ENCODE results near the gene TSEN2. TPM values are rescaled to one million over a fixed set of nuclear protein-coding genes. Genes with fewer than 3 reads are reported as not detected.

Gene TSEN2
- total RNA-seq, 1 experiment from 2014 or later: 22.0 TPM

DNA sequence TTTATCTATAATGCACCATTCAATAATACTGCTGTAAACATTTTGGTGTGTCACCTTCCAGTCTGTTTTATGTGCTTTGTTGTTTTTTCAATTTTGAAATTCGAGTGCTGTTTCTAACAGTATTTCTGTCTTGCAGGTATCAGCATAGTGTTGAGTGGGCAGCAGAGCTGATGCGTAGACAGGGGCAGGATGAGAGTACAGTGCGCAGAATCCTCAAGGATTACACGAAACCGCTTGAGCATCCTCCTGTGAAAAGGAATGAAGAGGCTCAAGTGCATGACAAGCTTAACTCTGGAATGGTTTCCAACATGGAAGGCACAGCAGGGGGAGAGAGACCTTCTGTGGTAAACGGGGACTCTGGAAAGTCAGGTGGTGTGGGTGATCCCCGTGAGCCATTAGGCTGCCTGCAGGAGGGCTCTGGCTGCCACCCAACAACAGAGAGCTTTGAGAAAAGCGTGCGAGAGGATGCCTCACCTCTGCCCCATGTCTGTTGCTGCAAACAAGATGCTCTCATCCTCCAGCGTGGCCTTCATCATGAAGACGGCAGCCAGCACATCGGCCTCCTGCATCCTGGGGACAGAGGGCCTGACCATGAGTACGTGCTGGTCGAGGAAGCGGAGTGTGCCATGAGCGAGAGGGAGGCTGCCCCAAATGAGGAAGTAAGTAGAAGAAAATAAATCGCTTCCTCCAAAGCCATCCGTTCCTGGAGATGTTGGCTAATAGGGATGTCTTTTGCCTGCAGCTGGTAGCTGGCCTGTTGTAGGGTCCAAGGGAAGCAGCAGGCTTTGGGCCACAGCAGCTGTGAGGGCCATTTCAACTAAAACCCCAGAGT lies 19.1 kb downstream of the TSEN2 start:
- ATAC-seq: no peak
- Histone ChIP-seq H3K9me3 (ENCODE audit: control insufficient read depth, insufficient read depth, low read depth, low read length) (no peaks in the 10 kb centered on the region), H3K27ac (ENCODE audit: low read length) (no peak overlapping the region), H3K4me3 (ENCODE audit: low read depth in 2 of 2, low read length in 2 of 2) (no peak overlapping the region), H3K4me1 (ENCODE audit: control insufficient read depth, insufficient read depth, low read length) (no peaks in the 10 kb centered on the region), H3K27me3 (ENCODE audit: control insufficient read depth, insufficient read depth, low read length) (no peaks in the 10 kb centered on the region), H3K36me3 (ENCODE audit: control insufficient read depth, insufficient read depth, low read length) (peaks cover 2% of the 10 kb centered on the region)
- ChIA-PET POLR2A (no interaction called here), CTCF (no interaction called here)
- BruUV-seq (replicated peaks): no TSS peak
- no peak for DNase-seq (ENCODE audit: low read depth, low spot score)
- intact Hi-C loops (cut with micrococcal nuclease; ENCODE audit: unreplicated experiment): no loop called here
- in situ Hi-C loops (cut with HindIII; ENCODE audit: low pct_unique_long_range_greater_than_20kb, low sequenced_read_pairs): no loop called here
- TF ChIP-seq, protein P1, sequence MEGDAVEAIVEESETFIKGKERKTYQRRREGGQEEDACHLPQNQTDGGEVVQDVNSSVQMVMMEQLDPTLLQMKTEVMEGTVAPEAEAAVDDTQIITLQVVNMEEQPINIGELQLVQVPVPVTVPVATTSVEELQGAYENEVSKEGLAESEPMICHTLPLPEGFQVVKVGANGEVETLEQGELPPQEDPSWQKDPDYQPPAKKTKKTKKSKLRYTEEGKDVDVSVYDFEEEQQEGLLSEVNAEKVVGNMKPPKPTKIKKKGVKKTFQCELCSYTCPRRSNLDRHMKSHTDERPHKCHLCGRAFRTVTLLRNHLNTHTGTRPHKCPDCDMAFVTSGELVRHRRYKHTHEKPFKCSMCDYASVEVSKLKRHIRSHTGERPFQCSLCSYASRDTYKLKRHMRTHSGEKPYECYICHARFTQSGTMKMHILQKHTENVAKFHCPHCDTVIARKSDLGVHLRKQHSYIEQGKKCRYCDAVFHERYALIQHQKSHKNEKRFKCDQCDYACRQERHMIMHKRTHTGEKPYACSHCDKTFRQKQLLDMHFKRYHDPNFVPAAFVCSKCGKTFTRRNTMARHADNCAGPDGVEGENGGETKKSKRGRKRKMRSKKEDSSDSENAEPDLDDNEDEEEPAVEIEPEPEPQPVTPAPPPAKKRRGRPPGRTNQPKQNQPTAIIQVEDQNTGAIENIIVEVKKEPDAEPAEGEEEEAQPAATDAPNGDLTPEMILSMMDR (IDR thresholded peaks at IDR 0.05): no peak
- no peak for TF ChIP-seq TCF7L2 (IDR thresholded peaks at IDR 0.05; ENCODE audit: low read depth, low read length)
- no peak for TF ChIP-seq SIN3A (IDR thresholded peaks at IDR 0.05; ENCODE audit: borderline replicate concordance, insufficient read depth, low read depth, low read length)
- TF ChIP-seq POLR2AphosphoS5 (IDR thresholded peaks at IDR 0.05; ENCODE audit: low read depth, low read length): no peak

DNA sequence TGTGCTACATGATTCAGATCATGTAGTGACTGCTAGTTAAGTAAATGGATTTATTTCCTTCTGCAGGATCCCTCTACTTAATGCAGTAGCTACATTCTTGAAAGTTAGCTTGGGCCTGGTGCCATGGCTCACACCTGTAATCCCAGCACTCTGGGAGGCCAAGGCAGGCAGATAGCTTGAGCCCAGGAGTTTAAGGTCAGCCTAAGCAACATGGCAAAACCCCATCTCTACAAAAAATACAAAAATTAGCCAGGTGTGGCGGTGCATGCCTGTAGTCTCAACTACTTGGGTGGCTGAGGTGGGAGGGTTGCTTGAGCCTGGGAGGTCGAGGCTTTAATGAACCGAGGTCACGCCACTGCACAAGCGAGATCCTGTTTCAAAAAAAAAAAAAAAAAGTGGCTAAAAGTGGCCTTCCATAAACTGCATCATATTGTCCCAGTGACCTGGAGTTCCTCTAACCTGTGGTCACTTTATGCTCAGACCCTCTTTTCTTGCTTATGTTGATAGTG lies 22.0 kb downstream of the TSEN2 start:
- H3K9me3 ChIP-seq (ENCODE audit: control insufficient read depth, insufficient read depth, low read depth, low read length): no peaks in the 10 kb centered on the region
- intact Hi-C loops (cut with micrococcal nuclease; ENCODE audit: unreplicated experiment) (no loop called here), in situ Hi-C loops (cut with HindIII; ENCODE audit: low pct_unique_long_range_greater_than_20kb, low sequenced_read_pairs) (no loop called here)
- no TSS peak for BruUV-seq (replicated peaks)
- CTCF ChIA-PET: interaction anchor here (0.7 kb wide), 1 partner anchor 721 kb away, joined by 3 read pairs; no protein-coding TSS in a partner anchor
- no peaks in the 10 kb centered on the region for H3K4me1 ChIP-seq (ENCODE audit: control insufficient read depth, insufficient read depth, low read length)
- POLR2A ChIA-PET: no interaction called here
- no peaks in the 10 kb centered on the region for H3K27me3 ChIP-seq (ENCODE audit: control insufficient read depth, insufficient read depth, low read length)
- ATAC-seq (no peak), DNase-seq (ENCODE audit: low read depth, low spot score) (no peak)
- peaks cover 2% of the 10 kb centered on the region for H3K36me3 ChIP-seq (ENCODE audit: control insufficient read depth, insufficient read depth, low read length)
- no peak overlapping the region for H3K4me3 ChIP-seq (ENCODE audit: low read depth in 2 of 2, low read length in 2 of 2)
- H3K27ac ChIP-seq (ENCODE audit: low read length): no peak overlapping the region
- TF ChIP-seq, protein P2, sequence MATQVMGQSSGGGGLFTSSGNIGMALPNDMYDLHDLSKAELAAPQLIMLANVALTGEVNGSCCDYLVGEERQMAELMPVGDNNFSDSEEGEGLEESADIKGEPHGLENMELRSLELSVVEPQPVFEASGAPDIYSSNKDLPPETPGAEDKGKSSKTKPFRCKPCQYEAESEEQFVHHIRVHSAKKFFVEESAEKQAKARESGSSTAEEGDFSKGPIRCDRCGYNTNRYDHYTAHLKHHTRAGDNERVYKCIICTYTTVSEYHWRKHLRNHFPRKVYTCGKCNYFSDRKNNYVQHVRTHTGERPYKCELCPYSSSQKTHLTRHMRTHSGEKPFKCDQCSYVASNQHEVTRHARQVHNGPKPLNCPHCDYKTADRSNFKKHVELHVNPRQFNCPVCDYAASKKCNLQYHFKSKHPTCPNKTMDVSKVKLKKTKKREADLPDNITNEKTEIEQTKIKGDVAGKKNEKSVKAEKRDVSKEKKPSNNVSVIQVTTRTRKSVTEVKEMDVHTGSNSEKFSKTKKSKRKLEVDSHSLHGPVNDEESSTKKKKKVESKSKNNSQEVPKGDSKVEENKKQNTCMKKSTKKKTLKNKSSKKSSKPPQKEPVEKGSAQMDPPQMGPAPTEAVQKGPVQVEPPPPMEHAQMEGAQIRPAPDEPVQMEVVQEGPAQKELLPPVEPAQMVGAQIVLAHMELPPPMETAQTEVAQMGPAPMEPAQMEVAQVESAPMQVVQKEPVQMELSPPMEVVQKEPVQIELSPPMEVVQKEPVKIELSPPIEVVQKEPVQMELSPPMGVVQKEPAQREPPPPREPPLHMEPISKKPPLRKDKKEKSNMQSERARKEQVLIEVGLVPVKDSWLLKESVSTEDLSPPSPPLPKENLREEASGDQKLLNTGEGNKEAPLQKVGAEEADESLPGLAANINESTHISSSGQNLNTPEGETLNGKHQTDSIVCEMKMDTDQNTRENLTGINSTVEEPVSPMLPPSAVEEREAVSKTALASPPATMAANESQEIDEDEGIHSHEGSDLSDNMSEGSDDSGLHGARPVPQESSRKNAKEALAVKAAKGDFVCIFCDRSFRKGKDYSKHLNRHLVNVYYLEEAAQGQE (IDR thresholded peaks at IDR 0.05; ENCODE audit: insufficient read depth in 1 of 2, low read depth in 2 of 2, low read length in 1 of 2): no peak
- TF ChIP-seq, protein P1 (IDR thresholded peaks at IDR 0.05): no peak
- TF ChIP-seq TCF7L2 (IDR thresholded peaks at IDR 0.05; ENCODE audit: low read depth, low read length) (no peak), SIN3A (IDR thresholded peaks at IDR 0.05; ENCODE audit: borderline replicate concordance, insufficient read depth, low read depth, low read length) (no peak)
